Stimulated activated CD8-positive, alpha-beta memory T cell treated with anti-CD3 and anti-CD28 coated beads, Interleukin-7, amount 100 ng/mL, for 24 hours (primary cell): ENCODE results near the gene BMP15.

Experiments
- DNase-seq: peaks from one replicate; pipeline ENCODE4 v3.0.0-alpha.2; 2020; ENCODE audit warnings: low read depth

The BMP15 gene

GRCh38 chrX:50910685-50911176 lies at the start of gene BMP15:
Gene BMP15, plus strand, starts transcription at chrX:50910735. Its CDS starts 49 bp downstream, at chrX:50910784.
- no peak for DNase-seq

- no peak for DNase-seq
Measured at GRCh38 chrX:50863471-50863870, 47.1 kb upstream of the BMP15 start.

GRCh38 chrX:50865311-50865710 lies 45.2 kb upstream of the BMP15 start:
- DNase-seq, result no peak

GRCh38 chrX:50871922-50872453 lies 38.5 kb upstream of the BMP15 start:
- no peak for DNase-seq

- no peak for DNase-seq
Measured at GRCh38 chrX:50874876-50875275, 35.7 kb upstream of the BMP15 start.

- no peak for DNase-seq
Measured at GRCh38 chrX:50876551-50876950, 34.0 kb upstream of the BMP15 start.

- no peak for DNase-seq
Measured at GRCh38 chrX:50877310-50877709, 33.2 kb upstream of the BMP15 start.

GRCh38 chrX:50881028-50881427 lies 29.5 kb upstream of the BMP15 start:
- no peak for DNase-seq

- DNase-seq, result no peak
Measured at GRCh38 chrX:50888884-50889283, 21.7 kb upstream of the BMP15 start.

GRCh38 chrX:50889582-50889981 lies 21.0 kb upstream of the BMP15 start:
- no peak for DNase-seq

GRCh38 chrX:50893047-50893446 lies 17.5 kb upstream of the BMP15 start:
- DNase-seq, result no peak

GRCh38 chrX:50893466-50893865 lies 17.1 kb upstream of the BMP15 start:
- no peak for DNase-seq

GRCh38 chrX:50905334-50905733 lies 5.2 kb upstream of the BMP15 start:
- no peak for DNase-seq

- DNase-seq, result no peak
Measured at GRCh38 chrX:50913520-50913919, 3.0 kb downstream of the BMP15 start.

GRCh38 chrX:50920132-50920531 lies 9.6 kb downstream of the BMP15 start:
- no peak for DNase-seq

- no peak for DNase-seq
Measured at GRCh38 chrX:50927127-50927526, 16.6 kb downstream of the BMP15 start.

- DNase-seq, result no peak
Measured at GRCh38 chrX:50941638-50942037, 31.1 kb downstream of the BMP15 start.

GRCh38 chrX:50942471-50942870 lies 31.9 kb downstream of the BMP15 start:
- no peak for DNase-seq

- DNase-seq, result no peak
Measured at GRCh38 chrX:50952406-50952805, 41.9 kb downstream of the BMP15 start.

GRCh38 chrX:50953832-50954231 lies 43.3 kb downstream of the BMP15 start:
- DNase-seq, result no peak

- DNase-seq, result no peak
Measured at GRCh38 chrX:50962156-50962555, 51.6 kb downstream of the BMP15 start.

GRCh38 chrX:50963842-50964241 lies 53.3 kb downstream of the BMP15 start:
- no peak for DNase-seq
